GM23248 (cell line): ENCODE data around the gene PPFIA2. TPM values are rescaled to one million over a fixed set of nuclear protein-coding genes. Genes with fewer than 3 reads are reported as not detected.

Experiments
- DNase-seq: peaks from one replicate; pipeline ENCODE4 v3.0.0-alpha.2; 2015
- H2AFZ ChIP-seq: fragments of 200-600 bp; sonication (generic); 2 replicates; pipeline ENCODE4 v1.6.1; 2016; ENCODE audit warnings: antibody characterized with exemption
- H3F3A ChIP-seq: fragments of 200-600 bp; sonication (generic); 2 replicates; pipeline ENCODE4 v1.6.1; 2016; ENCODE audit warnings: mild to moderate bottlenecking, antibody characterized with exemption, mixed run types; ENCODE audit not compliant: insufficient read depth
- H3K27ac ChIP-seq: fragments of 200-600 bp; sonication (generic); 2 replicates; pipeline ENCODE4 v1.5.1; 2016; ENCODE audit warnings: mild to moderate bottlenecking
- H3K27me3 ChIP-seq: fragments of 200-600 bp; sonication (generic); replicated peaks from 2 replicates; pipeline ENCODE4 v1.6.1; 2016; ENCODE audit warnings: mild to moderate bottlenecking; ENCODE audit not compliant: insufficient read depth
- H3K36me3 ChIP-seq: fragments of 200-600 bp; sonication (generic); 2 replicates; pipeline ENCODE4 v1.6.1; 2016; ENCODE audit warnings: low read depth, mild to moderate bottlenecking
- H3K4me1 ChIP-seq: fragments of 200-600 bp; sonication (generic); 2 replicates; pipeline ENCODE4 v1.6.1; 2016; ENCODE audit warnings: mild to moderate bottlenecking; ENCODE audit not compliant: insufficient read depth
- H3K4me2 ChIP-seq: fragments of 200-600 bp; sonication (generic); one replicate; pipeline ENCODE4 v1.6.1; 2016; ENCODE audit warnings: mild to moderate bottlenecking; ENCODE audit not compliant: unreplicated experiment
- H3K4me3 ChIP-seq: fragments of 200-600 bp; sonication (generic); 2 replicates; pipeline ENCODE4 v1.5.1; 2016; ENCODE audit warnings: mild to moderate bottlenecking
- H3K79me2 ChIP-seq: fragments of 200-600 bp; sonication (generic); 2 replicates; pipeline ENCODE4 v1.6.1; 2016; ENCODE audit warnings: mild to moderate bottlenecking; ENCODE audit not compliant: insufficient read depth
- H3K9ac ChIP-seq: fragments of 200-600 bp; sonication (generic); 2 replicates; pipeline ENCODE4 v1.6.1; 2016; ENCODE audit warnings: mild to moderate bottlenecking
- H3K9me2 ChIP-seq: fragments of 200-600 bp; sonication (generic); 2 replicates; pipeline ENCODE4 v1.6.1; 2016; ENCODE audit warnings: mixed run types, mild to moderate bottlenecking, moderate library complexity; ENCODE audit not compliant: insufficient read depth
- H3K9me3 ChIP-seq: fragments of 200-600 bp; sonication (generic); one replicate; pipeline ENCODE4 v1.6.1; 2017; ENCODE audit warnings: low read depth
- H4K20me1 ChIP-seq: fragments of 200-600 bp; sonication (generic); 2 replicates; pipeline ENCODE4 v1.6.0; 2016; ENCODE audit not compliant: insufficient read depth
- EZH2 ChIP-seq: fragments of 200-600 bp; sonication (generic); IDR thresholded peaks from 2 replicates; pipeline ENCODE4 v1.6.1; 2018; ENCODE audit warnings: antibody characterized with exemption, mild to moderate bottlenecking; ENCODE audit not compliant: insufficient read depth, poor library complexity, severe bottlenecking
- EZH2phosphoT487 ChIP-seq: fragments of 200-600 bp; sonication (generic); IDR thresholded peaks from 2 replicates; pipeline ENCODE4 v1.6.1; 2018; ENCODE audit warnings: antibody characterized with exemption, moderate library complexity, mild to moderate bottlenecking, low read depth; ENCODE audit not compliant: insufficient read depth
- WGBS, 2 experiments: methylation state at CpG; one replicate each; pipeline ENCODE4 v1.1.6; 2015 to 2017; ENCODE audit warnings: low lambda C conversion rate in 2 of 2, low coverage in 1 of 2; ENCODE audit errors: missing lambda C conversion rate in 2 of 2; 5-methylcytosine and 5-hydroxymethylcytosine counted together
- in situ Hi-C: fragments of 300-500 bp; cut with MboI; formaldehyde crosslinking; loops from 2 replicates; pipeline ENCODE4 v1.15.0; 2020
- polyA plus RNA-seq: library from polyadenylated mRNA; unstranded; fragments of >200 nt; fragmentation: Nextera tagmentation; extraction: Ambion mirVana; gene quantifications from 2 replicates; pipeline ENCODE4 v1.2.1, GENCODE V29; 2016
- total RNA-seq: library from RNA; depleted of rRNA; stranded (reverse); fragments of >200 nt; shearing (Covaris generic); gene quantifications from 2 replicates; pipeline ENCODE4 v1.2.3, GENCODE V29; 2014

Gene PPFIA2
- total and polyA plus RNA-seq, 2 experiments from 2014 or later, result not detected

- no peaks in the 10 kb centered on the region for H3K4me1 ChIP-seq
- DNase-seq, result peak; percentile 2
- no peaks in the 10 kb centered on the region for H3F3A ChIP-seq
- no peak overlapping the region for H3K4me2 ChIP-seq
- H3K9ac ChIP-seq, result no peak overlapping the region
- H2AFZ ChIP-seq, result no peak overlapping the region
- H3K9me3 ChIP-seq, result no peaks in the 10 kb centered on the region
- 0 to 3% methylated on average over 1 of the region's 1 CpG for WGBS, 2 experiments
- H3K27me3 ChIP-seq, result no peaks in the 10 kb centered on the region
- in situ Hi-C loops, result no loop called here
- H3K9me2 ChIP-seq, result no peaks in the 10 kb centered on the region
- no peak overlapping the region for H3K27ac ChIP-seq
- H3K36me3 ChIP-seq, result no peaks in the 10 kb centered on the region
- H4K20me1 ChIP-seq, result no peaks in the 10 kb centered on the region
- TF ChIP-seq EZH2phosphoT487, result no peak
- TF ChIP-seq EZH2, result no peak
- H3K79me2 ChIP-seq, result no peaks in the 10 kb centered on the region
- H3K4me3 ChIP-seq, result no peak overlapping the region
Measured at GRCh38 chr12:81722004-81722403, 37.1 kb downstream of the PPFIA2 start.

- Histone ChIP-seq H4K20me1 (no peaks in the 10 kb centered on the region), H3K36me3 (no peaks in the 10 kb centered on the region), H3K27ac (no peak overlapping the region), H3K4me3 (no peak overlapping the region), H3K9me2 (no peaks in the 10 kb centered on the region), H2AFZ (no peak overlapping the region), H3K4me1 (no peaks in the 10 kb centered on the region), H3K9ac (no peak overlapping the region), H3K27me3 (no peaks in the 10 kb centered on the region), H3K4me2 (no peak overlapping the region), H3F3A (no peaks in the 10 kb centered on the region), H3K79me2 (no peaks in the 10 kb centered on the region), H3K9me3 (no peaks in the 10 kb centered on the region)
- 0 to 2% methylated on average over 2 of the region's 2 CpGs for WGBS, 2 experiments
- in situ Hi-C loops, result no loop called here
- DNase-seq, result no peak
- TF ChIP-seq EZH2 (no peak), EZH2phosphoT487 (no peak)
Measured at GRCh38 chr12:81718616-81719015, 40.5 kb downstream of the PPFIA2 start.

DNA sequence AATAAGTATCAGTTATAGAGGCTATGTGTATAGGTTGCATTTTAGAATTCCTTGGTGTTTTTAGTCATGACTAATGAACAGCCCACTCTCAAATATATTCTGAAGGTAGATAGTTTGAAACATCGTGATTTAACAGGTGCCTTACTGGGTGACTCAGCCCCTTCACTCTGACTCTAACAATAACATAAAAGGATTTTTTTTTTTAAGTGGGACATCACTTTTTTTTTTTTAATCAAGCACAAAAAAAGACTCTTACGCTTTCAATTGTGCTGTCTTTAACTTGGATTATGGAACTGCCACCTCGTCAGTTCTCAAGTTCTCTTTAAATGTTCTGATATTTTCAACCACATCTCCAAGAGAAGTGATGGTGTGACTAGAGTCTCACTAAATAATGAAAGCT lies 46.6 kb downstream of the PPFIA2 start:
- in situ Hi-C loops, result no loop called here
- Histone ChIP-seq H3K4me3 (no peak overlapping the region), H3F3A (no peaks in the 10 kb centered on the region), H3K4me2 (no peak overlapping the region), H3K27me3 (no peaks in the 10 kb centered on the region), H4K20me1 (no peaks in the 10 kb centered on the region), H3K79me2 (no peaks in the 10 kb centered on the region), H3K27ac (no peak overlapping the region), H3K9ac (no peak overlapping the region), H2AFZ (no peak overlapping the region), H3K36me3 (no peaks in the 10 kb centered on the region), H3K9me3 (no peaks in the 10 kb centered on the region), H3K9me2 (no peaks in the 10 kb centered on the region), H3K4me1 (no peaks in the 10 kb centered on the region)
- TF ChIP-seq EZH2phosphoT487, result no peak
- TF ChIP-seq EZH2, result no peak
- no peak for DNase-seq
- 55 to 66% methylated on average over 3 of the region's 3 CpGs for WGBS, 2 experiments

DNA sequence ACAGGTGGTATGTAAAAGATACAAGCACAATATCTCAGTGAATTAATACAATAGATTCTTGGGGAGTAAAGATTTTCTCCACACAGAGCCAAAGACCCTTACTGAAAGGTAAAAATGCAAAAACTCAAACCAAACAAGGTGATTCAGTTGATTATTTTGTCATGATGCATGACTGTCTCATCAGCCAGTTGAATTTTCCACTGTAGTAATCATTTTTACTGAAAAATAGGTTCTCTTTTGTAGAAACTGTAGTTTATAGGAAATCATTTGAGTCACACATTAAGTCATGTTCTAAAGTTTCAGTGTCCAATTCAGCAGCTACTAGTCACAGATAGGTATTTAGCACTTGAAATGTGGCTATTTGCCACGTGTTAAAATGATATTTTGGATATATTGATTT lies 53.6 kb downstream of the PPFIA2 start:
- H3K27ac ChIP-seq, result no peak overlapping the region
- no peak overlapping the region for H2AFZ ChIP-seq
- WGBS, 2 experiments, result 38 to 43% methylated on average over 1 of the region's 1 CpG
- no peaks in the 10 kb centered on the region for H3K79me2 ChIP-seq
- H3F3A ChIP-seq, result no peaks in the 10 kb centered on the region
- H4K20me1 ChIP-seq, result no peaks in the 10 kb centered on the region
- in situ Hi-C loops, result no loop called here
- H3K4me3 ChIP-seq, result no peak overlapping the region
- no peak overlapping the region for H3K4me2 ChIP-seq
- no peak overlapping the region for H3K9ac ChIP-seq
- no peaks in the 10 kb centered on the region for H3K36me3 ChIP-seq
- DNase-seq, result peak; percentile 6
- no peaks in the 10 kb centered on the region for H3K27me3 ChIP-seq
- no peaks in the 10 kb centered on the region for H3K4me1 ChIP-seq
- no peaks in the 10 kb centered on the region for H3K9me3 ChIP-seq
- TF ChIP-seq EZH2phosphoT487 (no peak), EZH2 (no peak)
- no peaks in the 10 kb centered on the region for H3K9me2 ChIP-seq

GRCh38 chr12:81699551-81699950 lies 59.6 kb downstream of the PPFIA2 start:
- H3K4me1 ChIP-seq, result no peaks in the 10 kb centered on the region
- H3K4me2 ChIP-seq, result no peak overlapping the region
- no peaks in the 10 kb centered on the region for H3K79me2 ChIP-seq
- in situ Hi-C loops, result no loop called here
- H3K27ac ChIP-seq, result no peak overlapping the region
- no peak overlapping the region for H3K9ac ChIP-seq
- no peak overlapping the region for H2AFZ ChIP-seq
- DNase-seq, result no peak
- no peaks in the 10 kb centered on the region for H3K36me3 ChIP-seq
- no peaks in the 10 kb centered on the region for H3K9me3 ChIP-seq
- no peaks in the 10 kb centered on the region for H4K20me1 ChIP-seq
- no peaks in the 10 kb centered on the region for H3K27me3 ChIP-seq
- no peaks in the 10 kb centered on the region for H3F3A ChIP-seq
- H3K9me2 ChIP-seq, result no peaks in the 10 kb centered on the region
- no peak overlapping the region for H3K4me3 ChIP-seq
- TF ChIP-seq EZH2phosphoT487, result no peak
- TF ChIP-seq EZH2, result no peak
